HG03520 (cell line): ENCODE results near the gene ASB11.
"Not testable (repeated sequence)": the region's sequence is repeated elsewhere in the genome, so short reads cannot be mapped to it uniquely, and the experiment has no call there.

Experiments
- ATAC-seq: cut with Tn5 transposase; IDR thresholded peaks from one replicate; pipeline ENCODE4 v1.9.1; 2021; ENCODE audit warnings: mild to moderate bottlenecking, moderate library complexity; ENCODE audit not compliant: unreplicated experiment

The ASB11 gene

DNA sequence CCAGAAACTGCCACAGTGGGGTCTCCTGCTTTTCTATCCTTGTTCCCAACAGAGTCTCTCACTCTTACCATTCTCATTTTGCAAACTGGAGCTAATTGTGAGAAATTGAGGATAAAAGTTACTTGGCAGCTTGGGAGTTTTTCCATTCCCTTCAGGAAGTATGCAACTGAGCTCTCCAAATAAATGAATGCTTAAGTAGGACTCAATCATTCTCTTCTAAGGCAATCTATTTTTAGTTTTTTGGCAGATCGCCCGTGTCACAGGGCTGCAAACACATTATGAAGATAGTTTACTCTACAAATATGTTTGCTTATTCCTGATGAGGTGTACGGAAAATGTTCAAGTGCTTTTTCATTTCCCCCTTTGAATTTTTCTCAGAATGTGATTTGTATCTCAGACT, 5.3 kb downstream of the ASB11 start:
- ATAC-seq = no peak

DNA sequence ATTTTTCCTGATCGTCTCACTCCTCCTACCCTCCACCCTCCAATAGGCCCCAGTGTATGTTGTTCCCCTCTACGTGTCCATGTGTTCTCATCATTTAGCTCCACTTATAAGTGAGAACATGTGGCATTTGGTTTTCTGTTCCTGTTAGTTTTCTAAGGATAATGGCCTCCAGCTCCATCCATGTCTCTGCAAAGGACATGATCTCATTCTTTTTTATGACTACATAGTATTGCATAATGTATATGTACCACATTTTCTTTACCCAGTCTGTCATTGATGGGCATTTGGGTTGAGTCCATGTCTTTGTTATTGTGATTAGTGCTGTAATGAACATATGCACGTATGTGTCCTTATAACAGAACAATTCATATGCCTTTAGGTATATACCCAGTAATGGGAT, 9.5 kb downstream of the ASB11 start:
- not testable (repeated sequence) for ATAC-seq

GRCh38 chrX:15301924-15302323, 13.5 kb downstream of the ASB11 start:
- ATAC-seq = no peak

DNA sequence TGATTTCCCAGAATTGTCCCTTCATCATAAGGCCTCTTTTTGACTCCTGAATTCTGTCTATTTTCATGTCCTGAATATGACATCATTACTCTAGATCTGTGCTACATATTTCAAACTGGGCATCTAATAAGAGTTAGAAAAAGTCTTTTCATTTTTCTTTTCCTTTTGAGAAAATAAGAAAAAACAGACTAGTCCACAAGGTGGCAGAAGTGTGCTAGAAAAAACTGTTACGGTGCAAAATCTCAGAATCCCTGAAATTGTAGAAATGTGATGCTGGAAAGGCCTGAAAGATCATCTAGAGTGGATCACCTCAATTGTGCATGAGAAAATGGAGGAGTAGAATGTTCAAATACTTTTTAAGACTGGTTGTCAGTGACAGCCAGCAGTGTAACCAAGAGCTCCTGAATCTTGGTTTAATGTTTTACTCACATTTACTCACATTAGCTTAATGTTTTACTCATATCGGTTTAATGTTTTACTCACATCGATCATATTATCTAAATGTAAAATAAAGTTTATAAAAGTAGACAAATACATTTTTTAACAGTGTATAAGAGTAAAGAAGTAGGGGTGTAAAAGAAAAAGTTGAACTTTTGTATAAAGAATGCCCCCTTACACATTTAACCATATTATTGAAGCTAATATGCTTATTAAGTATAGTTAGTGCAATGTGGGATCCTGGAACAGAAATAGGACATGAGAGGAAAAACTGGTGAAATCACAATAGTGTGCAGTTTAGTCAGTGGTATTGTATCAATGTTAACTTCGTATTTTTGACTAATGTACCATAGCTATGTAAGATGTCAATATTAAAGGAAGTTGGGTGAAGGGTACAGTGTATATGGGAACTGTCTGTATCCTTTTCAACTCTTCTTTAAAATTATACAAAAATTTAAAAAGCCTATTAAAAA, 15.2 kb downstream of the ASB11 start:
- no peak for ATAC-seq

DNA sequence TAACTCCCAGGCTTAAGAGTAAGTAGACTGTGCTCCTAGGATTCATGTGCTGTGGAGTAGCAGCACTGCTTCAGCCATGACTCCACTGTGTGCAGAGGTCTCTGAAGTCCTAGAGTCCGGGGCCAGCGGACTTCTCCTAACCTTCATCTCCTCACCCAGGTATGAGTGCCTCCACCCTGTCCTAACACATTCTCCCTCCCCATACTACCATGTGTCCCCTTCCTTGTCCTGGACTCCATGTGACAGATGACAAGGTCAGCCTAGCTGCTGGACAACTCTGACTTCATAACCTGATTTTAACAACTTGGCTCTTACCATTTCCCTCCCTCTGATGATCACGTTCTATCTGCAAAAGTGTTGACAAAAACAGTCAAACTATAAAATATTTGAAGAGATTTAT, 16.7 kb downstream of the ASB11 start:
- no peak for ATAC-seq

DNA sequence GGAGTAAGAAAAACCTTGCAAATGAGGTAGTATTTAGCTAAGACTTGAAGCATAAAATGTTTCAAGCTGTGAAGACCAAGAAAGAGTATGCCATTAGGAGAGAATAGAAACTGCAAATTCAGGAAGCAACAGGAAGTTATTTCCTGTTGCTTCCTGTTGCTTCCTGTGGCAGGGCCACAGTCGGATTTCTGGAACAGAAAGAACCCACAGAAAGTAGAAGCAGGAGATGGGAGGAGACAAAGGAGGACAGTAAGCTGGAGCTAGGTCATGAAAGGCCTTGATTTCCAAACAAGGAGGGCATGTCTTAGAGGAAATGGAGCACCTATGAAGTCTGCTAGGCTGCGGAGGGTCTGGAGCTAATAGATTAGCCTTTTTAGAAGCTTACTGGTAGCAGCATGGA, 17.2 kb downstream of the ASB11 start:
- ATAC-seq = no peak

GRCh38 chrX:15293451-15293850, 22.0 kb downstream of the ASB11 start:
- no peak for ATAC-seq

GRCh38 chrX:15292861-15293260, 22.6 kb downstream of the ASB11 start:
- no peak for ATAC-seq

GRCh38 chrX:15277604-15278003, 37.8 kb downstream of the ASB11 start:
- no peak for ATAC-seq

- no peak for ATAC-seq
Measured at GRCh38 chrX:15274946-15275345, 40.5 kb downstream of the ASB11 start.

- ATAC-seq = not testable (repeated sequence)
Measured at GRCh38 chrX:15273275-15273674, 42.2 kb downstream of the ASB11 start.

DNA sequence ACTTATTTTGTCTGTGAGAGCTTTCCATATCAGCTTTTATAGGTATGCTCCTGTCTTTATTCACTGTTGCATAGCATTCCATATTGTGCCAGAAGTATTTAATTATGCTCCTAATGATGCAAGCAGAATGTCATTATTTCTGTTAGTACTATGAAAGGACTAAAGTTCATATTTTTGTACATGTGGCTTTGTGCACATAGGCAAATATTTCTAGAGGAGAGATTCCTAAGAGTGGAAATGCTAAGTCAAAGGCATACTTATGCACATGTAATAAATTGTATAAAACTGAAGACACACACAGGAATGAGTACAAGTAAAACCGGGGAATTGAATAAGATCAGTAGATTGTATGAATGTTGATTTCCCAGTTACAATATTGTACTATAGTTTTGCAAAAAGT, 43.7 kb downstream of the ASB11 start:
- ATAC-seq = no peak

- ATAC-seq = no peak
Measured at GRCh38 chrX:15269618-15270521, 45.6 kb downstream of the ASB11 start, which contains the start of gene ASB9. Gene ASB9 (minus strand): TSS chrX:15270083. CDS start chrX:15269874, 209 bp downstream.

DNA sequence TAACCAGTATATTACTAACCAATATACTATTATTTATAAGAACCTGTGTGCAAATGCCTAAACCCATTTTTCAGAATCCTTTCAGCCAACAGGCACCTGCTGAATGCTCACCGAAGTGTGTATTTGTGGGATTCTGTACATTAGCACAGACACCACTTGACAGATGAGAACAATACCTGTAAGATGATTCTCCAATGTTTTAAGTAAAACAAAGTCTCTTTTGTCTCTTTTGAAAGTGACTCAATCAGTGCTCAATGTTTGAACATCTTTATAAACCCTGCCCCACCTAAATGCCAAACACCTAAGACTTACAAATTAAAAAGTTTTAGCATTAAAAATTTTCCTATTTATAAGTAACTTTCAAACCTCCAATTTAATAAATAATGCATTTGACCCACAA, 46.3 kb downstream of the ASB11 start:
- ATAC-seq = no peak

GRCh38 chrX:15254852-15255251, 60.6 kb downstream of the ASB11 start:
- ATAC-seq = no peak

GRCh38 chrX:15245896-15246295, 69.5 kb downstream of the ASB11 start:
- ATAC-seq = no peak

GRCh38 chrX:15244421-15244820, 71.0 kb downstream of the ASB11 start:
- ATAC-seq = no peak

GRCh38 chrX:15242899-15243555, 72.4 kb downstream of the ASB11 start:
- no peak for ATAC-seq

GRCh38 chrX:15241301-15241700, 74.1 kb downstream of the ASB11 start:
- no peak for ATAC-seq

GRCh38 chrX:15240414-15240813, 75.0 kb downstream of the ASB11 start:
- ATAC-seq = no peak

GRCh38 chrX:15236146-15236545, 79.3 kb downstream of the ASB11 start:
- no peak for ATAC-seq
